ENCODE data around the gene C2CD2.

The C2CD2 gene

GRCh38 chr21:41850085-41850484 lies 103.7 kb downstream of the C2CD2 start:
- no peak for TF ChIP-seq CTCF (IDR thresholded peaks at IDR 0.05; ENCODE audit: control extremely low read depth, extremely low read depth, low read depth, missing control alignments)
- no peak for DNase-seq (ENCODE audit: extremely low spot score)
- ChIA-PET CTCF (interaction anchor here (1.0 kb wide), 1 partner anchor 10 kb away, joined by 3 read pairs; no protein-coding TSS in a partner anchor), POLR2A (no interaction called here)

DNA sequence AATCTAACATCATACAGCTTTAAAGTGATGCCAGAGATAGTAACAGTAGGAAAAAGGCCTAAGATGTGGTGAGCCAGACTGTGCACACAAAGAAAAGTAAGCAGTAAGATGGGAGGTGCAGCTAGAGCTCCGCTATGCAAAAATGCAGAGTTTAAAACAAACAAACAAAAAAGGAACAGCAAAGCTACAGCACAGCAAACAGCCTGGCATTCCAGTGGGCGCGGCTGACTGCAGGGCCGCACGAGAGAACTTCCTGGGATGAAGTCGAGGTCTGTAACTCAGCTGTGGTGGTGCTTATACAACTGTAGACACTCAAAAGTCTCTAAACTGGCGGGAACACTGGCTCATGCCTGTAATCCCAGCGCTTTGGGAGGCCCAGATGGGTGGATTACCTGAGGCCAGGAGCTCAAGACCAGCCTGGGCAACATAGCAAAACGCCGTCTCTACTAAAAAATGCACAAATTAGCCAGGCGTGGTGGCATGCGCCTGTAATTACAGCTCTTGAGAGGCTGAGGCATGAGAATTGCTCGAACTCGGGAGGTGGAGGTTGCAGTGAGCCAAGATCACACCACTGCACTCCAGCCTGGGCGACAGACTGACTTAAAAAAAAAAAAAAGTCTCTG lies 104.7 kb downstream of the C2CD2 start:
- no peak for TF ChIP-seq CTCF (IDR thresholded peaks at IDR 0.05; ENCODE audit: control extremely low read depth, extremely low read depth, low read depth, missing control alignments)
- DNase-seq (ENCODE audit: extremely low spot score) = no peak
- ChIA-PET CTCF (interaction anchor here (1.0 to 2.5 kb wide), 2 partner anchors 12 to 33 kb away, joined by 3 to 7 read pairs; no protein-coding TSS in a partner anchor), POLR2A (no interaction called here)

GRCh38 chr21:41848533-41848932 lies 105.3 kb downstream of the C2CD2 start:
- ChIA-PET CTCF (interaction anchor here (1.0 to 2.5 kb wide), 2 partner anchors 11 to 32 kb away, joined by 3 to 7 read pairs; no protein-coding TSS in a partner anchor), POLR2A (no interaction called here)
- TF ChIP-seq CTCF (IDR thresholded peaks at IDR 0.05; ENCODE audit: control extremely low read depth, extremely low read depth, low read depth, missing control alignments) = no peak
- no peak for DNase-seq (ENCODE audit: extremely low spot score)

GRCh38 chr21:41847066-41847804 lies 106.6 kb downstream of the C2CD2 start:
- no peak for TF ChIP-seq CTCF (IDR thresholded peaks at IDR 0.05; ENCODE audit: control extremely low read depth, extremely low read depth, low read depth, missing control alignments)
- DNase-seq (ENCODE audit: extremely low spot score) = no peak
- POLR2A ChIA-PET = no interaction called here
- CTCF ChIA-PET = interaction anchor here (1.5 to 2.5 kb wide), 3 partner anchors 10 to 270 kb away, joined by 3 to 7 read pairs (median 5); no protein-coding TSS in a partner anchor

DNA sequence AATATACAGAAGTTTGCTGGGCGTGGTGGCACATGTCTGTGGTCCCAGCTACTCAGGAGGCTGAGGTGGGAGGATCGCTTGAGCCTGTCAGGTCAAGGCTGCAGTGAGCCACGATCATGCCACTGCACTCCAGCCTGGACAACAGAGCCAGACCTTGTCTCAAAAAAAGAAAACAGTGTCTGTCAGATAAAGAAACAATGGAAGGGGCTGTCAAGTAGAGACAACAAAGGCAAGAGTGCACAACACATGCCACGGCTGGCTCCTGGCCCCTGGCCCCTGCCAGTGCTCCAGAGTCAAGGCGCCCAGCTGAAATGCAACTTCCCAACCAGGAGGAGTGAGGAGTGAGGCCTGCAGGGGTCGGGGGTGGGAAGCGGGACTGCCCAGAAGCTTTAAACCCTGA lies 107.3 kb downstream of the C2CD2 start:
- ChIA-PET CTCF (interaction anchor here (1.4 to 2.5 kb wide), 4 partner anchors 9 to 271 kb away, joined by 3 to 7 read pairs (median 5); no protein-coding TSS in a partner anchor), POLR2A (interaction anchor here (0.6 kb wide), 1 partner anchor 156 kb away, joined by 3 read pairs; no protein-coding TSS in a partner anchor)
- no peak for TF ChIP-seq CTCF (IDR thresholded peaks at IDR 0.05; ENCODE audit: control extremely low read depth, extremely low read depth, low read depth, missing control alignments)
- DNase-seq (ENCODE audit: extremely low spot score) = no peak

DNA sequence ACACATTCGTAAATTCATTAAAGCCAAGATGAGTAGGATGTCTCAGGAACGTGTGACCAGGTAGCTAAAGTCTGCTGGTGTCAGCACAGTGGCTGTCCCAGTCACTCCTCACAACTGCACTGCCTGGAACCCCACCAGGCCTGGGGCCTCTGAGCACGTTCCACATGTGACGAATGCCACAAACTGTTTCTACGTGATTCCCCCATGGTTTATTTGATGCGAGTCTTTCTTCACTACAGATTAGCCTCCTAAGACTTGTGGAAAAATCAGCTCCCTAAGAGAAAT lies 107.8 kb downstream of the C2CD2 start:
- ChIA-PET CTCF (interaction anchor here (1.4 to 1.5 kb wide), 3 partner anchors 12 to 271 kb away, joined by 3 to 5 read pairs (median 5); no protein-coding TSS in a partner anchor), POLR2A (no interaction called here)
- no peak for DNase-seq (ENCODE audit: extremely low spot score)
- TF ChIP-seq CTCF (IDR thresholded peaks at IDR 0.05; ENCODE audit: control extremely low read depth, extremely low read depth, low read depth, missing control alignments) = no peak

All from GM10248 (cell line).